Glutamatergic neuron (in vitro differentiated cells): ENCODE data around the gene CDYL. TPM values are rescaled to one million over a fixed set of nuclear protein-coding genes. Genes with fewer than 3 reads are reported as not detected.

ENCODE experiments used
- DNase-seq: peaks from one replicate; pipeline ENCODE4 v3.0.0; 2022
- H3K27ac Mint-ChIP-seq: one replicate; pipeline ENCODE4 v1.8.0; 2020; ENCODE audit warnings: mild to moderate bottlenecking, mixed read lengths, inconsistent platforms; ENCODE audit not compliant: unreplicated experiment
- H3K27me3 Mint-ChIP-seq: one replicate; pipeline ENCODE4 v1.8.0; 2020; ENCODE audit warnings: mild to moderate bottlenecking, moderate library complexity, mixed read lengths, inconsistent platforms; ENCODE audit not compliant: unreplicated experiment
- H3K36me3 Mint-ChIP-seq: one replicate; pipeline ENCODE4 v1.8.0; 2020; ENCODE audit warnings: mild to moderate bottlenecking, mixed read lengths, inconsistent platforms; ENCODE audit not compliant: unreplicated experiment
- H3K4me1 Mint-ChIP-seq: one replicate; pipeline ENCODE4 v1.8.0; 2020; ENCODE audit warnings: mild to moderate bottlenecking, low read depth, mixed read lengths, inconsistent platforms; ENCODE audit not compliant: unreplicated experiment
- H3K4me3 Mint-ChIP-seq: one replicate; pipeline ENCODE4 v1.8.0; 2020; ENCODE audit warnings: mild to moderate bottlenecking, mixed read lengths, inconsistent platforms; ENCODE audit not compliant: unreplicated experiment
- H3K9me3 Mint-ChIP-seq: one replicate; pipeline ENCODE4 v1.8.0; 2020; ENCODE audit warnings: mild to moderate bottlenecking, moderate library complexity, mixed read lengths, inconsistent platforms; ENCODE audit not compliant: unreplicated experiment
- CTCF ChIP-seq: fragments of 200-600 bp; sonication (generic); IDR thresholded peaks from one replicate; pipeline ENCODE4 v1.5.0; 2021; ENCODE audit not compliant: partially characterized antibody, unreplicated experiment
- total RNA-seq: library from RNA; stranded (reverse); fragmentation: NEBNext Ultra II Directional; extraction: Animal tissue kit (Norgen Biotek cat#: 25700); gene quantifications from one replicate; pipeline ENCODE4 v1.2.1, GENCODE V29; 2021; ENCODE audit not compliant: unreplicated experiment

CDYL gene
- total RNA-seq, 1 donor from 2014 or later = 63.3 TPM

GRCh38 chr6:4814212-4814611 is 38.0 kb downstream of the CDYL start:
- Mint-ChIP-seq H3K9me3 (no peaks in the 10 kb centered on the region), H3K4me1 (no peaks in the 10 kb centered on the region), H3K4me3 (no peak overlapping the region), H3K27ac (no peak overlapping the region), H3K27me3 (no peaks in the 10 kb centered on the region), H3K36me3 (no peaks in the 10 kb centered on the region)
- DNase-seq = no peak
- no peak for TF ChIP-seq CTCF

GRCh38 chr6:4814987-4815386 is 38.8 kb downstream of the CDYL start:
- Mint-ChIP-seq H3K4me1 (peaks cover 4% of the 10 kb centered on the region), H3K27ac (no peak overlapping the region), H3K36me3 (no peaks in the 10 kb centered on the region), H3K4me3 (no peak overlapping the region), H3K9me3 (no peaks in the 10 kb centered on the region), H3K27me3 (no peaks in the 10 kb centered on the region)
- no peak for TF ChIP-seq CTCF
- no peak for DNase-seq

- Mint-ChIP-seq H3K27ac (no peak overlapping the region), H3K36me3 (no peaks in the 10 kb centered on the region), H3K9me3 (no peaks in the 10 kb centered on the region), H3K4me3 (no peak overlapping the region), H3K27me3 (no peaks in the 10 kb centered on the region), H3K4me1 (peaks cover 6% of the 10 kb centered on the region)
- no peak for TF ChIP-seq CTCF
- no peak for DNase-seq
Measured at GRCh38 chr6:4815584-4815983, 39.4 kb downstream of the CDYL start.

- no peak for DNase-seq
- H3K36me3 Mint-ChIP-seq = no peaks in the 10 kb centered on the region
- peaks cover 8% of the 10 kb centered on the region for H3K4me1 Mint-ChIP-seq
- H3K27ac Mint-ChIP-seq = no peak overlapping the region
- no peak overlapping the region for H3K4me3 Mint-ChIP-seq
- H3K9me3 Mint-ChIP-seq = no peaks in the 10 kb centered on the region
- no peak for TF ChIP-seq CTCF
- no peaks in the 10 kb centered on the region for H3K27me3 Mint-ChIP-seq
Measured at GRCh38 chr6:4816904-4817303, 40.7 kb downstream of the CDYL start.

- H3K9me3 Mint-ChIP-seq = no peaks in the 10 kb centered on the region
Measured at GRCh38 chr6:4817551-4817950, 41.3 kb downstream of the CDYL start.

More at GRCh38 chr6:4817551-4817950, 41.3 kb downstream of the CDYL start:
- no peak for TF ChIP-seq CTCF
- no peak overlapping the region for H3K4me3 Mint-ChIP-seq
- H3K27me3 Mint-ChIP-seq = no peaks in the 10 kb centered on the region
- no peaks in the 10 kb centered on the region for H3K36me3 Mint-ChIP-seq
- DNase-seq = no peak
- H3K27ac Mint-ChIP-seq = no peak overlapping the region
- peaks cover 8% of the 10 kb centered on the region for H3K4me1 Mint-ChIP-seq
